EH (cell line): Measurements from ENCODE around the gene TRAPPC6A.
"Not testable (repeated sequence)": the region's sequence is repeated elsewhere in the genome, so short reads cannot be mapped to it uniquely, and the experiment has no call there.

Experiments
- DNase-seq: peaks from one replicate; pipeline ENCODE4 v3.0.0-alpha.2; 2015; ENCODE audit warnings: low read depth

Gene TRAPPC6A

GRCh38 chr19:45130888-45131615, 47.0 kb downstream of the TRAPPC6A start:
- peak; percentile 28 for DNase-seq

GRCh38 chr19:45130236-45130635, 47.8 kb downstream of the TRAPPC6A start:
- no peak for DNase-seq

GRCh38 chr19:45128806-45129205, 49.2 kb downstream of the TRAPPC6A start:
- DNase-seq: no peak

- DNase-seq: no peak
These were observed 49.9 kb downstream of the TRAPPC6A start for GRCh38 chr19:45128146-45128545.

- DNase-seq: no peak
These were observed 51.4 kb downstream of the TRAPPC6A start for GRCh38 chr19:45126654-45127053.

GRCh38 chr19:45125975-45126493, 52.0 kb downstream of the TRAPPC6A start:
- DNase-seq: peak; percentile 64

GRCh38 chr19:45125360-45125759, 52.7 kb downstream of the TRAPPC6A start:
- no peak for DNase-seq

GRCh38 chr19:45124021-45124420, 54.0 kb downstream of the TRAPPC6A start:
- no peak for DNase-seq

- DNase-seq: no peak
These were observed 54.6 kb downstream of the TRAPPC6A start for GRCh38 chr19:45123440-45123850.

GRCh38 chr19:45122832-45123231, 55.2 kb downstream of the TRAPPC6A start:
- no peak for DNase-seq

- DNase-seq: no peak
These were observed 56.2 kb downstream of the TRAPPC6A start for GRCh38 chr19:45121827-45122345.

- DNase-seq: no peak
These were observed 58.5 kb downstream of the TRAPPC6A start for GRCh38 chr19:45119582-45119981.

GRCh38 chr19:45118591-45119355, 59.3 kb downstream of the TRAPPC6A start:
- DNase-seq: not testable (repeated sequence)

- DNase-seq: no peak
These were observed 59.9 kb downstream of the TRAPPC6A start for GRCh38 chr19:45118106-45118505.

GRCh38 chr19:45117671-45118070, 60.4 kb downstream of the TRAPPC6A start:
- no peak for DNase-seq

GRCh38 chr19:45117167-45117594, 60.9 kb downstream of the TRAPPC6A start:
- no peak for DNase-seq

GRCh38 chr19:45115809-45116615, 62.0 kb downstream of the TRAPPC6A start:
- no peak for DNase-seq

GRCh38 chr19:45114116-45114515, 63.9 kb downstream of the TRAPPC6A start:
- no peak for DNase-seq

GRCh38 chr19:45113628-45114027, 64.4 kb downstream of the TRAPPC6A start:
- no peak for DNase-seq
